ENCODE data around the gene REELD1.

DNA sequence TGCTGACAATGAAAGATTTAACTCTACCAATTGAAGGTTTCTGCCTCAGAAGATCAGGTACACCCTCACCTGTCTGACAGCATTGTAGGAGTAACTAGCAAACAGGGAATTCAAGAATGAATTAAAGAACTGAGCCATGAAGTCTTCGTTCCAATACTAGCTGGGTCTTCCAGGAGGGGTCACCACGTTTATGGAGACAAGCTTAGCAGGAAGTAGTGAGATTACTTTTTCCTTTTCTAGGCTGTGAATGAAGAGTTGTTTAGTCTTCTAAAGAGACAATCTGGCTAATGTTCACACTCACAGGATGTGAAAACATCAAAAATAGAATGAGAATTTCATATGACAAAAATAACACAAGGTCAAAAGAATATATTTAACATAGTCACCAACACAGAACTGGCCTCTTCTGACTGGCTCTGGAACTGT is 54.9 kb downstream of the REELD1 start:
- TF ChIP-seq ZBTB7A (tag by site-specific recombination; IDR thresholded peaks at IDR 0.05; ENCODE audit: low read depth) (no peak), KLF7 (tag by site-specific recombination; IDR thresholded peaks at IDR 0.05; ENCODE audit: borderline replicate concordance) (no peak), ZBTB8A (tag by site-specific recombination; IDR thresholded peaks at IDR 0.05) (no peak), ZNF2 (tag by site-specific recombination; IDR thresholded peaks at IDR 0.05) (no peak), ZBTB21 (tag by site-specific recombination; IDR thresholded peaks at IDR 0.05) (no peak)
- TF ChIP-seq, protein P1, sequence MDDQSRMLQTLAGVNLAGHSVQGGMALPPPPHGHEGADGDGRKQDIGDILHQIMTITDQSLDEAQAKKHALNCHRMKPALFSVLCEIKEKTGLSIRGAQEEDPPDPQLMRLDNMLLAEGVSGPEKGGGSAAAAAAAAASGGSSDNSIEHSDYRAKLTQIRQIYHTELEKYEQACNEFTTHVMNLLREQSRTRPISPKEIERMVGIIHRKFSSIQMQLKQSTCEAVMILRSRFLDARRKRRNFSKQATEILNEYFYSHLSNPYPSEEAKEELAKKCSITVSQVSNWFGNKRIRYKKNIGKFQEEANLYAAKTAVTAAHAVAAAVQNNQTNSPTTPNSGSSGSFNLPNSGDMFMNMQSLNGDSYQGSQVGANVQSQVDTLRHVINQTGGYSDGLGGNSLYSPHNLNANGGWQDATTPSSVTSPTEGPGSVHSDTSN (CRISPR knock-in tag; IDR thresholded peaks at IDR 0.05): no peak
